K562 (cell line): ENCODE measurements around the gene PLCB3. TPM values are rescaled to one million over a fixed set of nuclear protein-coding genes. Genes with fewer than 3 reads are reported as not detected.

Experiments used
- CBX8 ChIP-seq: fragments of 200-600 bp; sonication (generic); IDR thresholded peaks from 2 replicates; pipeline ENCODE4 v1.6.1; 2012; ENCODE audit warnings: borderline replicate concordance, mixed run types, low read depth, mild to moderate bottlenecking, moderate library complexity, mixed read lengths, low read length, control low read depth, inconsistent platforms; ENCODE audit not compliant: poor library complexity, severe bottlenecking; ENCODE audit errors: extremely low read depth
- CREB1 ChIP-seq, 2 experiments: sonication (generic) in 1 of 2; formaldehyde crosslinking in 1 of 2; IDR thresholded peaks; 2 replicates each; pipeline versions ENCODE4 v1.6.1 to v1.8.0; 2012 to 2022; ENCODE audit warnings: inconsistent platforms in 1 of 2, mild to moderate bottlenecking in 1 of 2, missing genetic modification reagents in 1 of 2, moderate library complexity in 1 of 2
- CREBBP ChIP-seq: IDR thresholded peaks from one replicate; pipeline ENCODE4 v1.6.1; 2012; ENCODE audit warnings: low read depth, mild to moderate bottlenecking, control low read depth, inconsistent platforms, low read length
- EGR1 ChIP-seq: fragments of 450-650 bp; conservative IDR thresholded peaks from 2 replicates; pipeline ENCODE4 v1.6.1; 2017; ENCODE audit warnings: mild to moderate bottlenecking
- EP400 ChIP-seq: fragments of 450-650 bp; IDR thresholded peaks from 2 replicates; pipeline ENCODE4 v1.6.1; 2017; ENCODE audit warnings: antibody characterized with exemption, mild to moderate bottlenecking, moderate library complexity
- ETV6 ChIP-seq, 3 experiments: fragments of 150-350 bp in 1 of 3; sonication (generic) in 1 of 3; formaldehyde crosslinking in 1 of 3; IDR thresholded peaks; 2 replicates each; pipeline versions ENCODE4 v1.6.1 to v1.8.0; 2014 to 2022; ENCODE audit warnings: borderline replicate concordance in 2 of 3, low read depth in 2 of 3, antibody characterized with exemption in 1 of 3, low read length in 1 of 3, mild to moderate bottlenecking in 1 of 3, missing genetic modification reagents in 1 of 3
- FUS ChIP-seq: fragments of 200-400 bp; formaldehyde crosslinking; optimal IDR thresholded peaks from 2 replicates; pipeline ENCODE3; 2017; ENCODE audit warnings: low read depth, low read length
- KHSRP ChIP-seq: fragments of 450-650 bp; IDR thresholded peaks from 2 replicates; pipeline ENCODE4 v1.6.1; 2017
- NCOA2 ChIP-seq, 2 experiments: fragments of 450-650 bp; IDR thresholded peaks; 2 replicates each; pipeline ENCODE4 v1.6.1; 2018; ENCODE audit warnings: mild to moderate bottlenecking in 2 of 2, moderate library complexity in 1 of 2; ENCODE audit not compliant: partially characterized antibody in 2 of 2
- NONO ChIP-seq, 2 experiments: fragments of 200-400 bp in 1 of 2; fragments of 450-650 bp in 1 of 2; formaldehyde crosslinking in 1 of 2; IDR thresholded peaks; 2 replicates each; pipeline ENCODE4 v1.6.1; 2017; ENCODE audit warnings: low read depth in 2 of 2, mild to moderate bottlenecking in 2 of 2, moderate library complexity in 2 of 2, low read length in 1 of 2
- NR4A1 ChIP-seq, 2 experiments: fragments of 250-450 bp in 1 of 2; fragments of 450-650 bp in 1 of 2; sonication (Bioruptor Pico) in 1 of 2; IDR thresholded peaks; 2 replicates each; pipeline versions ENCODE4 v1.4.0 to v1.6.1; 2016 to 2020; ENCODE audit warnings: mild to moderate bottlenecking in 2 of 2, missing compliant biosample characterization in 1 of 2, missing genetic modification characterization in 1 of 2, moderate library complexity in 1 of 2
- POLR3A ChIP-seq: IDR thresholded peaks from 2 replicates; pipeline ENCODE4 v1.6.1; 2011; ENCODE audit warnings: borderline replicate concordance, mild to moderate bottlenecking, moderate library complexity; ENCODE audit not compliant: insufficient read length, insufficient read depth; ENCODE audit errors: extremely low read depth
- PURB ChIP-seq: sonication (generic); formaldehyde crosslinking; IDR thresholded peaks from 2 replicates; pipeline ENCODE4 v1.9.0; 2021; ENCODE audit warnings: low read depth, mild to moderate bottlenecking, missing genetic modification reagents
- RHOXF2B ChIP-seq: fragments of 250-450 bp; sonication (Bioruptor Pico); conservative IDR thresholded peaks from 2 replicates; pipeline ENCODE4 v1.5.1; 2021
- SMARCA4 ChIP-seq: fragments of 450-650 bp; IDR thresholded peaks from 2 replicates; pipeline ENCODE4 v1.6.1; 2016
- TAF7 ChIP-seq: fragments of 450-650 bp; IDR thresholded peaks from 2 replicates; pipeline ENCODE4 v1.6.1; 2016; ENCODE audit warnings: missing genetic modification characterization, missing compliant biosample characterization
- XRCC4 ChIP-seq: IDR thresholded peaks from one replicate; pipeline ENCODE4 v1.6.1; 2011; ENCODE audit not compliant: insufficient read depth, insufficient read length; ENCODE audit errors: extremely low read depth
- ZFP1 ChIP-seq: fragments of 450-650 bp; formaldehyde crosslinking; IDR thresholded peaks from 2 replicates; pipeline ENCODE4 v1.4.0; 2020; ENCODE audit warnings: mild to moderate bottlenecking, mixed read lengths
- ZNF224 ChIP-seq: sonication (generic); formaldehyde crosslinking; IDR thresholded peaks from 2 replicates; pipeline ENCODE4 v1.8.0; 2022; ENCODE audit warnings: mild to moderate bottlenecking, missing genetic modification reagents
- ZNF239 ChIP-seq: fragments of 250-450 bp; sonication (Bioruptor Pico); IDR thresholded peaks from 2 replicates; pipeline ENCODE4 v1.4.0; 2020; ENCODE audit warnings: mild to moderate bottlenecking
- polyA plus RNA-seq, 8 experiments: library from polyadenylated mRNA; depleted of rRNA in 4 of 8; stranded (reverse) in 5 of 8; unstranded in 3 of 8; fragments of >200 nt; fragmentation: Nextera tagmentation in 2 of 8; fragmentation: Illumina TruSeq in 1 of 8; extraction: Ambion mirVana in 2 of 8; extraction: Trizol in 1 of 8; gene quantifications; 2 replicates each; pipeline versions ENCODE4 v1.2.1 to v1.2.3, GENCODE V29; 2011 to 2014; ENCODE audit warnings: inconsistent platforms in 1 of 8, missing spikeins in 1 of 8
- total RNA-seq, 7 experiments: library from RNA; depleted of rRNA in 6 of 7; stranded (reverse); fragments of >200 nt in 6 of 7; fragmentation: Illumina TruSeq in 2 of 7; extraction: Trizol in 2 of 7; gene quantifications; 2 replicates each; pipeline versions ENCODE4 v1.2.1 to v1.2.3, GENCODE V29; 2011 to 2021; ENCODE audit warnings: low replicate concordance in 1 of 7
- TF ChIP-seq, protein P1 (sequence below): IDR thresholded peaks from 2 replicates; pipeline ENCODE4 v1.6.1; 2016; ENCODE audit warnings: missing genetic modification characterization, missing compliant biosample characterization
- TF ChIP-seq, protein P2 (sequence below): fragments of 250-450 bp; sonication (Bioruptor Pico); IDR thresholded peaks from 2 replicates; pipeline ENCODE4 v1.9.0; 2021; ENCODE audit warnings: mild to moderate bottlenecking
- TF ChIP-seq, protein P3 (sequence below), 3 experiments: IDR thresholded peaks in 2 of 3; conservative IDR thresholded peaks in 1 of 3; 2 replicates each; pipeline ENCODE4 v1.5.1; 2011 to 2012; ENCODE audit warnings: low read length in 3 of 3, mild to moderate bottlenecking in 3 of 3, control low read depth in 2 of 3, improper control_type of control experiment in 1 of 3, inconsistent platforms in 1 of 3, low read depth in 1 of 3, mixed read lengths in 1 of 3, moderate library complexity in 1 of 3; ENCODE audit not compliant: insufficient read depth in 2 of 3

The PLCB3 gene
- total and polyA plus RNA-seq, 9 of the 15 experiments (the other 6 are each of a cell fraction or from before 2014, with no cell fraction given), result 0.31 to 44.8 (median 14.6) TPM

DNA sequence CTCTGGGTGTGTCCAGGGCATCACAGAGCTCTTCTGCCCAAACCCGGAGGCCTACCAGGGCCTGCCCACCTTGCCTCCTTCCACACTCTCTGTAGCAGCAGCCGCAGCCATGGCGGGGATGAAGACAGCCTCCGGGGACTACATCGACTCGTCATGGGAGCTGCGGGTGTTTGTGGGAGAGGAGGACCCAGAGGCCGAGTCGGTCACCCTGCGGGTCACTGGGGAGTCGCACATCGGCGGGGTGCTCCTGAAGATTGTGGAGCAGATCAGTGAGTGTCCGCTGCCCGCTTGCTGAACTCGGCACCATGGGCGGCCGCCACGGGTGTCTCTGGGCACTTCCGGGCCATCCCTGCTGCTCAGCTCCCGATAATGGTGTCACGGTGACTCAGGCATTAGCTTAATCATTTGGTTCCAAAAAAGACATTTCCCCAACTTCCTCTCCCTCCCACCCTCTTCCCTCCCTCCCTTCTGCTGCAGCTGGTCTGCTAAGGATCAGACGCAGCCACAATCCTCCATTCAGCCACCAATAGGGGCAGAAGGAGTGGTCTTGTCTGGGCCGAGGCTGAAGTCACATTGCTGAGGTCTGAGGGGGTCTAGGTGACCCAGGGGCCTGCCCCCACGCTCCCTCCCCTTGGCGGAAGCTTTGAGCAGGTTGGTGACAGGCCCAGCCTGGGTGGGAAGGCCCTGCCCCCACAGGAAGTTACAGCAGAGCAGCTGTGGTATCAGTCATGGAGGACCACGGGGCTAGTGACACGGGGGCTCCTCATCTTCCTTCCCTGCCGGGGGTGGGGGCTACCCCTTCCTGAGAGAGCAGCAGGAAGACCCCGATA is 43.9 kb upstream of the PLCB3 start (continued):
- TF ChIP-seq, protein P1, sequence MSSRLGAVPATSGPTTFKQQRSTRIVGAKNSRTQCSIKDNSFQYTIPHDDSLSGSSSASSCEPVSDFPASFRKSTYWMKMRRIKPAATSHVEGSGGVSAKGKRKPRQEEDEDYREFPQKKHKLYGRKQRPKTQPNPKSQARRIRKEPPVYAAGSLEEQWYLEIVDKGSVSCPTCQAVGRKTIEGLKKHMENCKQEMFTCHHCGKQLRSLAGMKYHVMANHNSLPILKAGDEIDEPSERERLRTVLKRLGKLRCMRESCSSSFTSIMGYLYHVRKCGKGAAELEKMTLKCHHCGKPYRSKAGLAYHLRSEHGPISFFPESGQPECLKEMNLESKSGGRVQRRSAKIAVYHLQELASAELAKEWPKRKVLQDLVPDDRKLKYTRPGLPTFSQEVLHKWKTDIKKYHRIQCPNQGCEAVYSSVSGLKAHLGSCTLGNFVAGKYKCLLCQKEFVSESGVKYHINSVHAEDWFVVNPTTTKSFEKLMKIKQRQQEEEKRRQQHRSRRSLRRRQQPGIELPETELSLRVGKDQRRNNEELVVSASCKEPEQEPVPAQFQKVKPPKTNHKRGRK (tag), result no peak
- TF ChIP-seq SMARCA4 (peak; percentile 79), ZNF239 (CRISPR knock-in tag) (peak; percentile 17; the same call in 1 of the 2 replicates), NONO (IDR thresholded peaks at IDR 0.05; ENCODE audit: low read depth in 2 of 2, low read length in 1 of 2) (no peak), PURB (CRISPR knock-in tag) (no peak), CBX8 (no peak), RHOXF2B (CRISPR knock-in tag) (no peak), TAF7 (tag) (peak; percentile 83), ZNF224 (CRISPR knock-in tag) (no peak), CREBBP (no peak), EP400 (peak; percentile 91), CREB1 (IDR thresholded peaks at IDR 0.05) (peak; percentile 42; the same call in 1 of the 2 replicates), CREB1 (CRISPR knock-in tag; IDR thresholded peaks at IDR 0.05) (peak; percentile 65), ZFP1 (CRISPR knock-in tag) (no peak), ETV6 (IDR thresholded peaks at IDR 0.05; ENCODE audit: borderline replicate concordance in 1 of 2, low read depth in 2 of 2, low read length in 1 of 2) (peak; percentile 68 to 75; a peak in 2 of 4 replicates), ETV6 (CRISPR knock-in tag; IDR thresholded peaks at IDR 0.05; ENCODE audit: borderline replicate concordance) (no peak), KHSRP (no peak), NCOA2 (IDR thresholded peaks at IDR 0.05; ENCODE audit: partially characterized antibody in 2 of 2) (no peak), XRCC4 (no peak), EGR1 (peak; percentile 56), POLR3A (no peak), NR4A1 (CRISPR knock-in tag; IDR thresholded peaks at IDR 0.05) (peak; percentile 34; the same call in 1 of the 2 replicates), NR4A1 (tag; IDR thresholded peaks at IDR 0.05) (peak; percentile 38; the same call in 1 of the 2 replicates), FUS (no peak)
- TF ChIP-seq, protein P2, sequence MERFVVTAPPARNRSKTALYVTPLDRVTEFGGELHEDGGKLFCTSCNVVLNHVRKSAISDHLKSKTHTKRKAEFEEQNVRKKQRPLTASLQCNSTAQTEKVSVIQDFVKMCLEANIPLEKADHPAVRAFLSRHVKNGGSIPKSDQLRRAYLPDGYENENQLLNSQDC (CRISPR knock-in tag), result no peak
- TF ChIP-seq, protein P3, sequence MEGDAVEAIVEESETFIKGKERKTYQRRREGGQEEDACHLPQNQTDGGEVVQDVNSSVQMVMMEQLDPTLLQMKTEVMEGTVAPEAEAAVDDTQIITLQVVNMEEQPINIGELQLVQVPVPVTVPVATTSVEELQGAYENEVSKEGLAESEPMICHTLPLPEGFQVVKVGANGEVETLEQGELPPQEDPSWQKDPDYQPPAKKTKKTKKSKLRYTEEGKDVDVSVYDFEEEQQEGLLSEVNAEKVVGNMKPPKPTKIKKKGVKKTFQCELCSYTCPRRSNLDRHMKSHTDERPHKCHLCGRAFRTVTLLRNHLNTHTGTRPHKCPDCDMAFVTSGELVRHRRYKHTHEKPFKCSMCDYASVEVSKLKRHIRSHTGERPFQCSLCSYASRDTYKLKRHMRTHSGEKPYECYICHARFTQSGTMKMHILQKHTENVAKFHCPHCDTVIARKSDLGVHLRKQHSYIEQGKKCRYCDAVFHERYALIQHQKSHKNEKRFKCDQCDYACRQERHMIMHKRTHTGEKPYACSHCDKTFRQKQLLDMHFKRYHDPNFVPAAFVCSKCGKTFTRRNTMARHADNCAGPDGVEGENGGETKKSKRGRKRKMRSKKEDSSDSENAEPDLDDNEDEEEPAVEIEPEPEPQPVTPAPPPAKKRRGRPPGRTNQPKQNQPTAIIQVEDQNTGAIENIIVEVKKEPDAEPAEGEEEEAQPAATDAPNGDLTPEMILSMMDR (IDR thresholded peaks at IDR 0.05 in 2 of 3, conservative IDR thresholded peaks at IDR 0.05 in 1 of 3; ENCODE audit: insufficient read depth in 2 of 3, low read depth in 1 of 3, low read length in 3 of 3), result 0 out of 6 replicates have a peak, but pooled peaks of 1 of the 3 experiments have one; percentile 4
